ENCODE data around the gene RIPPLY3. TPM values are rescaled to one million over a fixed set of nuclear protein-coding genes. Genes with fewer than 3 reads are reported as not detected.
"Not testable (repeated sequence)": the region's sequence is repeated elsewhere in the genome, so short reads cannot be mapped to it uniquely, and the experiment has no call there.

Gene RIPPLY3
- total and polyA plus RNA-seq, 4 donors = 0.08 to 0.21 (median 0.13) TPM; not detected in 1

- TF ChIP-seq RXRA (IDR thresholded peaks at IDR 0.05) (no peak), FOXA2 (IDR thresholded peaks at IDR 0.05) (no peak), RAD21 (IDR thresholded peaks at IDR 0.05) (no peak), YY1 (IDR thresholded peaks at IDR 0.05) (no peak), HNF4A (conservative IDR thresholded peaks at IDR 0.05) (no peak), HNF4G (IDR thresholded peaks at IDR 0.05) (no peak), GABPA (IDR thresholded peaks at IDR 0.05 in 1 of 2, conservative IDR thresholded peaks at IDR 0.05 in 1 of 2) (no peak), FOXA1 (IDR thresholded peaks at IDR 0.05) (no peak), NR2F2 (IDR thresholded peaks at IDR 0.05) (no peak), TAF1 (conservative IDR thresholded peaks at IDR 0.05) (no peak), JUND (IDR thresholded peaks at IDR 0.05) (no peak), ATF3 (IDR thresholded peaks at IDR 0.05) (no peak)
- Histone ChIP-seq H3K27ac (ENCODE audit: low read depth in 1 of 2, low read length in 2 of 2) (no peak overlapping the region), H3K36me3 (ENCODE audit: control insufficient read depth in 4 of 4, insufficient read depth in 3 of 4, low read depth in 1 of 4, low read length in 3 of 4) (no peaks in the 10 kb centered on the region), H3K4me1 (ENCODE audit: control insufficient read depth in 4 of 4, insufficient read depth in 4 of 4, low read length in 3 of 4) (peaks cover 0 to 6% (median 2%) of the 10 kb centered on the region in 4 donors), H3K27me3 (ENCODE audit: control insufficient read depth in 4 of 4, insufficient read depth in 4 of 4, low read length in 3 of 4) (peaks cover 0 to 2% (median 0%) of the 10 kb centered on the region in 4 donors), H3K4me3 (ENCODE audit: low read depth in 1 of 3, low read length in 3 of 3) (no peak overlapping the region), H3K9me3 (ENCODE audit: control insufficient read depth in 4 of 4, low read length in 3 of 4) (no peaks in the 10 kb centered on the region), H3K9ac (ENCODE audit: low read depth in 1 of 2, low read length in 2 of 2) (no peak overlapping the region)
- DNase-seq (ENCODE audit: low spot score) = no peak
- 35% methylated on average over 38 of the region's 38 CpGs for WGBS
Measured at GRCh38 chr21:36994501-36995158, 11.9 kb upstream of the RIPPLY3 start.

GRCh38 chr21:36995285-36995684, 11.2 kb upstream of the RIPPLY3 start:
- not testable (repeated sequence) for DNase-seq (ENCODE audit: low spot score); H3K27ac ChIP-seq (ENCODE audit: low read depth in 1 of 2, low read length in 2 of 2); H3K9ac ChIP-seq (ENCODE audit: low read depth in 1 of 2, low read length in 2 of 2); H3K27me3 ChIP-seq (ENCODE audit: control insufficient read depth in 4 of 4, insufficient read depth in 4 of 4, low read length in 3 of 4); H3K4me3 ChIP-seq (ENCODE audit: low read depth in 1 of 3, low read length in 3 of 3); H3K4me1 ChIP-seq (ENCODE audit: control insufficient read depth in 4 of 4, insufficient read depth in 4 of 4, low read length in 3 of 4); H3K9me3 ChIP-seq (ENCODE audit: control insufficient read depth in 4 of 4, low read length in 3 of 4); H3K36me3 ChIP-seq (ENCODE audit: control insufficient read depth in 4 of 4, insufficient read depth in 3 of 4, low read depth in 1 of 4, low read length in 3 of 4)
- 95% methylated on average over 12 of the region's 12 CpGs for WGBS

GRCh38 chr21:36999131-36999898, 7.2 kb upstream of the RIPPLY3 start:
- no peak for DNase-seq (ENCODE audit: low spot score)
- Histone ChIP-seq H3K9ac (ENCODE audit: low read depth in 1 of 2, low read length in 2 of 2) (no peak overlapping the region), H3K4me1 (ENCODE audit: control insufficient read depth in 4 of 4, insufficient read depth in 4 of 4, low read length in 3 of 4) (peaks cover 0 to 2% (median 0%) of the 10 kb centered on the region in 4 donors), H3K9me3 (ENCODE audit: control insufficient read depth in 4 of 4, low read length in 3 of 4) (no peaks in the 10 kb centered on the region), H3K4me3 (ENCODE audit: low read depth in 1 of 3, low read length in 3 of 3) (no peak overlapping the region), H3K36me3 (ENCODE audit: control insufficient read depth in 4 of 4, insufficient read depth in 3 of 4, low read depth in 1 of 4, low read length in 3 of 4) (no peaks in the 10 kb centered on the region), H3K27me3 (ENCODE audit: control insufficient read depth in 4 of 4, insufficient read depth in 4 of 4, low read length in 3 of 4) (peaks cover 0 to 2% (median 0%) of the 10 kb centered on the region in 4 donors), H3K27ac (ENCODE audit: low read depth in 1 of 2, low read length in 2 of 2) (no peak overlapping the region)
- WGBS = 93% methylated on average over 11 of the region's 11 CpGs
- no peak for TF ChIP-seq CTCF (IDR thresholded peaks at IDR 0.05; ENCODE audit: low read depth, low read length, missing input control)
- no peak for TF ChIP-seq TAF1 (conservative IDR thresholded peaks at IDR 0.05)
- TF ChIP-seq RXRA (IDR thresholded peaks at IDR 0.05) = no peak
- no peak for TF ChIP-seq MAX (IDR thresholded peaks at IDR 0.05)
- no peak for TF ChIP-seq HNF4G (IDR thresholded peaks at IDR 0.05)
- no peak for TF ChIP-seq EGR1 (IDR thresholded peaks at IDR 0.05; ENCODE audit: low read depth in 2 of 2)
- TF ChIP-seq YY1 (IDR thresholded peaks at IDR 0.05) = no peak
- no peak for TF ChIP-seq GABPA (IDR thresholded peaks at IDR 0.05 in 1 of 2, conservative IDR thresholded peaks at IDR 0.05 in 1 of 2)
- no peak for TF ChIP-seq RAD21 (IDR thresholded peaks at IDR 0.05)
- no peak for TF ChIP-seq FOXA2 (IDR thresholded peaks at IDR 0.05)
- no peak for TF ChIP-seq JUND (IDR thresholded peaks at IDR 0.05)
- TF ChIP-seq NR2F2 (IDR thresholded peaks at IDR 0.05) = no peak
- TF ChIP-seq ATF3 (IDR thresholded peaks at IDR 0.05) = no peak
- no peak for TF ChIP-seq ZBTB33 (IDR thresholded peaks at IDR 0.05)
- TF ChIP-seq FOXA1 (IDR thresholded peaks at IDR 0.05) = no peak
- no peak for TF ChIP-seq REST (IDR thresholded peaks at IDR 0.05)
- no peak for TF ChIP-seq HNF4A (conservative IDR thresholded peaks at IDR 0.05)
